Transverse colon (tissue), 4 donors: Measurements from ENCODE around the gene LRRC8A. TPM values are rescaled to one million over a fixed set of nuclear protein-coding genes. Genes with fewer than 3 reads are reported as not detected.
"Not testable (repeated sequence)": the region's sequence is repeated elsewhere in the genome, so short reads cannot be mapped to it uniquely, and the experiment has no call there.

ENCODE experiments used
- DNase-seq: peaks from one replicate; pipeline ENCODE4 v3.0.0-alpha.2; 2019
- H3K27ac ChIP-seq, 4 donors: fragments of 200-600 bp; sonication (generic); 2 replicates each; pipeline ENCODE4 v1.5.1; 2016 to 2018; ENCODE audit warnings: inconsistent platforms in 4 of 4
- H3K27me3 ChIP-seq: fragments of 200-600 bp; sonication (generic); 2 replicates; pipeline ENCODE4 v1.5.1; 2017; ENCODE audit warnings: inconsistent platforms
- H3K36me3 ChIP-seq, 4 donors: fragments of 200-600 bp; sonication (generic); 2 replicates each; pipeline ENCODE4 v1.5.1; 2017 to 2019; ENCODE audit warnings: inconsistent platforms in 4 of 4
- H3K4me1 ChIP-seq, 4 donors: fragments of 200-600 bp; sonication (generic); 2 replicates each; pipeline ENCODE4 v1.5.1; 2017 to 2020; ENCODE audit warnings: inconsistent platforms in 4 of 4
- H3K4me3 ChIP-seq, 4 donors: fragments of 200-600 bp; sonication (generic); 1 replicate in 1 of 4; 2 replicates in 3 of 4; pipeline versions ENCODE4 v1.5.1 to v1.6.1; 2017 to 2019; ENCODE audit warnings: inconsistent platforms in 4 of 4
- H3K9me3 ChIP-seq, 2 donors: fragments of 200-600 bp; sonication (generic); 2 replicates each; pipeline ENCODE4 v1.5.1; 2017 to 2019; ENCODE audit warnings: inconsistent platforms in 2 of 2
- CTCF ChIP-seq, 5 experiments: fragments of 200-600 bp in 3 of 5; fragments of 450-650 bp in 2 of 5; sonication (generic) in 3 of 5; IDR thresholded peaks; 1 replicate in 2 of 5; 2 replicates in 3 of 5; pipeline ENCODE4 v1.5.1; 2016 to 2017; ENCODE audit warnings: antibody characterized with exemption in 5 of 5, inconsistent platforms in 3 of 5, mild to moderate bottlenecking in 2 of 5, moderate library complexity in 1 of 5
- EP300 ChIP-seq: sonication (generic); formaldehyde crosslinking; IDR thresholded peaks from one replicate; pipeline ENCODE4 v1.6.1; 2017; ENCODE audit warnings: antibody characterized with exemption, low read depth
- POLR2A ChIP-seq: fragments of 450-650 bp; IDR thresholded peaks from one replicate; pipeline ENCODE4 v1.6.1; 2016; ENCODE audit warnings: antibody characterized with exemption, mild to moderate bottlenecking, moderate library complexity
- POLR2AphosphoS5 ChIP-seq, 3 donors: sonication (generic); formaldehyde crosslinking; IDR thresholded peaks; one replicate each; pipeline ENCODE4 v1.6.1; 2016; ENCODE audit warnings: antibody characterized with exemption in 3 of 3
- WGBS, 2 donors: methylation state at CpG; one replicate each; pipeline ENCODE4 v1.1.5; 2018; ENCODE audit warnings: low coverage in 1 of 2; 5-methylcytosine and 5-hydroxymethylcytosine counted together
- in situ Hi-C, 4 donors: fragments of 200-750 bp; cut with MboI; loops; one replicate each; pipeline versions ENCODE4 v1.15.0 to v1.15.1; 2017; ENCODE audit warnings: low sequenced_read_pairs in 3 of 4, low pct_ligation_motif_present in 1 of 4, low pct_unique_long_range_greater_than_20kb in 1 of 4
- intact Hi-C: fragments of 100-400 bp; cut with DNase I; formaldehyde crosslinking; loops from one replicate; pipeline ENCODE4 v1.15.1; 2023; ENCODE audit warnings: low total_unique reads
- total RNA-seq, 4 donors: library from RNA; depleted of rRNA; stranded (reverse); fragments of >200 nt; gene quantifications; one replicate each; pipeline ENCODE4 v1.1.0, GENCODE V29; 2016

Gene LRRC8A
- total RNA-seq, 4 donors from 2014 or later: 29.4 to 116 (median 35.5) TPM

GRCh38 chr9:128845186-128845931 lies 36.6 kb upstream of the LRRC8A start:
- Histone ChIP-seq H3K9me3 (no peaks in the 10 kb centered on the region), H3K4me3 (no peak overlapping the region), H3K36me3 (no peaks in the 10 kb centered on the region), H3K27ac (no peak overlapping the region), H3K27me3 (no peaks in the 10 kb centered on the region), H3K4me1 (no peaks in the 10 kb centered on the region)
- intact Hi-C loops: no loop called here
- in situ Hi-C loops: no loop called here
- WGBS, 2 donors: 80% methylated on average over 13 of the region's 13 CpGs; no CpG with 5 or more reads in 1 of the 2 donors
- DNase-seq: no peak
- TF ChIP-seq POLR2A (no peak), CTCF (IDR thresholded peaks at IDR 0.05) (no peak), POLR2AphosphoS5 (IDR thresholded peaks at IDR 0.05) (no peak), EP300 (no peak)

DNA sequence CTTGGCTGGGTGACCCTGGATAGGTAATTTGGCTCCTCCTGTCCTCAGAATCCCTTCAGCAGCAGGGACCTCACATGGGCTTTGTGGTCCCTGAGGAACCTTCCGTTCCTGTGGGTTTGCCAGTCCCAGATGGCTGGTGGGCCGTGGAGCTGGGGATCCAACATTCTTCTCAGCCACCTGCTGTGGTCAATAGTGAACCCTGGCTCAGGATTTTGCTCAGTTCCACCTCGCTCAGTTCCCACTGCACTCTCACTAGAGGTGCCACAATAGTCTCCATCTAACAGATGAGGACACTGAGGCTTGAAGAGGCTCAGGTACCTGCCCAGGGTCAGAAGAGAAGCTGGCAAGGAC lies 35.3 kb upstream of the LRRC8A start:
- WGBS, 2 donors: 88% methylated on average over 3 of the region's 3 CpGs; no CpG with 5 or more reads in 1 of the 2 donors
- no peak for TF ChIP-seq EP300
- no peak for TF ChIP-seq POLR2AphosphoS5 (IDR thresholded peaks at IDR 0.05)
- no peak for TF ChIP-seq POLR2A
- intact Hi-C loops (no loop called here), in situ Hi-C loops (no loop called here)
- Histone ChIP-seq H3K4me1 (no peaks in the 10 kb centered on the region), H3K27me3 (no peaks in the 10 kb centered on the region), H3K4me3 (no peak overlapping the region), H3K9me3 (no peaks in the 10 kb centered on the region), H3K27ac (no peak overlapping the region), H3K36me3 (no peaks in the 10 kb centered on the region)
- no peak for DNase-seq

DNA sequence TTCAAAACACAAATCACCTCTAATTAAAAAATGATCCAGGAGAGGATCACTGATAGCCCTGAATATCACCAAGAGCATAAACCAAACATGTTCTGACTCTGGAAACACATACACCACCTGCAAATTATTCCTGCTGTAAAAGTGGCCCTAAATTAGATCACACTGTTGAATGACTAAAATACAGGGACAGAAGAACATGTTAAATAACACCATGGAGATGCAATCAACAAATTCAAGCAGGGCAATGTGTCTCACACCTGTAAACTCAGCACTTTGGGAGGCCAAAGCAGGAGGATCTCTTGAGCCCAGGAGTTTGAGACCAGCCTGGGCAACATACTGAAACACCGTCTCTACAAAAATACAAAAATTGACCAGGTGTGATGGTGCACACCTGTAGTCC lies 34.1 kb upstream of the LRRC8A start:
- in situ Hi-C loops: no loop called here
- intact Hi-C loops: no loop called here
- no peaks in the 10 kb centered on the region for H3K36me3 ChIP-seq
- H3K4me3 ChIP-seq: no peak overlapping the region
- no peak for DNase-seq
- TF ChIP-seq POLR2AphosphoS5 (IDR thresholded peaks at IDR 0.05) (no peak), CTCF (IDR thresholded peaks at IDR 0.05) (no peak), EP300 (no peak), POLR2A (no peak)
- H3K9me3 ChIP-seq: no peaks in the 10 kb centered on the region
- no peaks in the 10 kb centered on the region for H3K27me3 ChIP-seq
- H3K4me1 ChIP-seq: no peaks in the 10 kb centered on the region
- H3K27ac ChIP-seq: no peak overlapping the region
- 100% methylated on average over 1 of the region's 1 CpG; no CpG with 5 or more reads in 1 of the 2 donors for WGBS, 2 donors

- H3K4me1 ChIP-seq, H3K36me3 ChIP-seq, H3K9me3 ChIP-seq, H3K27ac ChIP-seq, intact Hi-C loops, H3K4me3 ChIP-seq, in situ Hi-C loops, H3K27me3 ChIP-seq, DNase-seq: not testable (repeated sequence)
- WGBS, 2 donors: 93 to 95% methylated on average over 8 to 10 of the region's 10 CpGs
These were observed 30.9 kb upstream of the LRRC8A start for GRCh38 chr9:128851024-128851423.

GRCh38 chr9:128851779-128852600 lies 29.9 kb upstream of the LRRC8A start:
- H3K27me3 ChIP-seq, in situ Hi-C loops, H3K27ac ChIP-seq, H3K9me3 ChIP-seq, H3K36me3 ChIP-seq, DNase-seq, H3K4me3 ChIP-seq, intact Hi-C loops, H3K4me1 ChIP-seq: not testable (repeated sequence)
- 58 to 67% methylated on average over 6 to 10 of the region's 10 CpGs for WGBS, 2 donors
- peak; percentile 42 to 66 (median 52) for TF ChIP-seq CTCF (IDR thresholded peaks at IDR 0.05)

DNA sequence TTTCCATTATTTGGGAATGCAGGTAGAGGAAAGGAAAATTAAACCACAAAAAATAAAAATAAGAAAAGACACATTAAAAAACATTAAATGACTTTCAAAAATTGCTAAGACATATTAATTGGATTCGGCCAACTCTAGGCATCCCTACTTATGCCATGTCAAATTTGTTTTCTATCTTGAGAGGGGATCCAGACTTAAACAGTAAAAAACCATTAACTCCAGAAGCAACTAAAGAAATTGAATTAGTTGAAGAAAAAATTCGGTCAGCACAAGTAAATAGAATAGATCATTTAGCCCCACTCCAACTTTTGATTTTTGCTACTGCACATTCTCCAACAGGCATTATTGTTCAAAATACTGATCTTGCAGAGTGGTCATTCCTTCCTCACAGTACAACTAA lies 29.3 kb upstream of the LRRC8A start:
- H3K27ac ChIP-seq, in situ Hi-C loops, intact Hi-C loops: not testable (repeated sequence)

GRCh38 chr9:128854454-128854853 lies 27.5 kb upstream of the LRRC8A start:
- H3K4me3 ChIP-seq, H3K27me3 ChIP-seq, intact Hi-C loops, H3K9me3 ChIP-seq, in situ Hi-C loops, H3K4me1 ChIP-seq, H3K27ac ChIP-seq, DNase-seq, H3K36me3 ChIP-seq: not testable (repeated sequence)
- WGBS, 2 donors: 94 to 100% methylated on average over 1 to 6 of the region's 6 CpGs

More for the DNA sequence above, 29.3 kb upstream of the LRRC8A start:
- not testable (repeated sequence) for H3K9me3 ChIP-seq, H3K27me3 ChIP-seq, H3K36me3 ChIP-seq, H3K4me1 ChIP-seq, H3K4me3 ChIP-seq, DNase-seq
- WGBS, 2 donors: 86 to 88% methylated on average over 2 of the region's 2 CpGs
